NK-92 treated with Interleukin-12 subunit alpha and Interleukin-12 subunit beta, amount 100 ng/mL, for 24 hours (cell line): ENCODE results near the gene TRABD2A.
"Not testable (repeated sequence)": the region's sequence is repeated elsewhere in the genome, so short reads cannot be mapped to it uniquely, and the experiment has no call there.

ENCODE experiments used
- DNase-seq: peaks from one replicate; lab custom pipeline; 2025; lab: John Stamatoyannopoulos, UW

Gene TRABD2A, protein sequence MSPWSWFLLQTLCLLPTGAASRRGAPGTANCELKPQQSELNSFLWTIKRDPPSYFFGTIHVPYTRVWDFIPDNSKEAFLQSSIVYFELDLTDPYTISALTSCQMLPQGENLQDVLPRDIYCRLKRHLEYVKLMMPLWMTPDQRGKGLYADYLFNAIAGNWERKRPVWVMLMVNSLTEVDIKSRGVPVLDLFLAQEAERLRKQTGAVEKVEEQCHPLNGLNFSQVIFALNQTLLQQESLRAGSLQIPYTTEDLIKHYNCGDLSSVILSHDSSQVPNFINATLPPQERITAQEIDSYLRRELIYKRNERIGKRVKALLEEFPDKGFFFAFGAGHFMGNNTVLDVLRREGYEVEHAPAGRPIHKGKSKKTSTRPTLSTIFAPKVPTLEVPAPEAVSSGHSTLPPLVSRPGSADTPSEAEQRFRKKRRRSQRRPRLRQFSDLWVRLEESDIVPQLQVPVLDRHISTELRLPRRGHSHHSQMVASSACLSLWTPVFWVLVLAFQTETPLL

DNA sequence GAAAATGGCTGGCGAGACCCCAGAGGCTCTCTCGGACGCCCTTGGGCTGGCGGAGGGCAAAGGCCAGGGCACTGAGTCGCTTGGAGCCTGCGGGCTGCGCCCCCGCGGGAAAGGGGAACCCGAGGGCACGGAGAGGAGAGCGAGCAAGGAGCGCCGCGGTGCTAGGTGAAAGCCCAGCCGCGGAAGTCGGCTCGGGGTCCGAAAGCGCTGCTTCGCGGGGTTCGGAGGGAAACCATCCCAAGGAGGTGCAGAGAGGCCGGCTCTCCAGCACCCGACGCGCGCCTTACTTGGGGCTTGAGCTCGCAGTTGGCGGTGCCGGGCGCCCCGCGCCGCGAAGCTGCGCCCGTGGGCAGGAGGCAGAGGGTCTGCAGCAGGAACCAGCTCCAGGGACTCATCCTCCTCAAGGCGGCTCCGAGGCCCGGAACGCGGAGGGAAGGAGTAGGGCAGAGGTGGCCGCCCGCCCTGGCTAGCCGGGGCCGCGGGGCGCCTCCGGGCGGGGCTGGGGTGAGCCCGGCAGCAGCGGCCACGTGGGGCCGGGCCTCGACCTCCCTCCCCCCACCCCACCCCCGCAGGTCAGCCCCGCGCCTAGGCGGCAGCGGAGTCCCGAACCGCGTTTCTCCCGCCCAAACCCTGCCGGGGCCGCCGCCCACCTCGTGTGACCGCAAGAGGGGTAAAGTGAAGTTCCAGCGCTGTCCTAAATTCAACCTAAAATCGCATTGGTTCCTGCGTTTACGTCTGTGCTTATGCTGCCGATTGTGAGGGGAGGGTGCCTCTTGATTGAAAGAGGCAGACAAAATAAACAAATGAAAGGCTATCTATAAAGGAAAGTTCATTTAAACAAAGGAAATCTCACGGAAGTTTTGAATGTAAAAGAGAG, at the start of gene TRABD2A:
Gene TRABD2A, minus strand, starts transcription at position 440 of the 877 bp plus-strand sequence. Its CDS starts 45 bp downstream, at position 395.
- DNase-seq = peak; percentile 63

DNA sequence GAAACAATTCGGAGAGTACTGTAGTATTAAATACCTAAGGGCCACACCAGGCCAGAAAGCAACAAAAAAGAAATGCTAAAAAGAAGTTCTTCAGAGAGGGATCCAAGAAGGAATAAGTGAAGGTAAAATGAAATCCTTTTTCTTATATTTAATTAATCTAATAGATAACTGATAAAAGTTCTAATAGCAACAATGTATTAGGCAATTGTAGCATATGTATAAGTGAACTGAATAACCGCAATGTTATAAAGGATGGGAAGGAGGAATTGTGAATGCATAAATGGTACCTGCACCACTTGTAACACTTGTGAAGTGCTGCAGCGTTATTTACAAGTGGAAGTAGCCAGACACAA, 46.4 kb upstream of the TRABD2A start:
- no peak for DNase-seq

DNA sequence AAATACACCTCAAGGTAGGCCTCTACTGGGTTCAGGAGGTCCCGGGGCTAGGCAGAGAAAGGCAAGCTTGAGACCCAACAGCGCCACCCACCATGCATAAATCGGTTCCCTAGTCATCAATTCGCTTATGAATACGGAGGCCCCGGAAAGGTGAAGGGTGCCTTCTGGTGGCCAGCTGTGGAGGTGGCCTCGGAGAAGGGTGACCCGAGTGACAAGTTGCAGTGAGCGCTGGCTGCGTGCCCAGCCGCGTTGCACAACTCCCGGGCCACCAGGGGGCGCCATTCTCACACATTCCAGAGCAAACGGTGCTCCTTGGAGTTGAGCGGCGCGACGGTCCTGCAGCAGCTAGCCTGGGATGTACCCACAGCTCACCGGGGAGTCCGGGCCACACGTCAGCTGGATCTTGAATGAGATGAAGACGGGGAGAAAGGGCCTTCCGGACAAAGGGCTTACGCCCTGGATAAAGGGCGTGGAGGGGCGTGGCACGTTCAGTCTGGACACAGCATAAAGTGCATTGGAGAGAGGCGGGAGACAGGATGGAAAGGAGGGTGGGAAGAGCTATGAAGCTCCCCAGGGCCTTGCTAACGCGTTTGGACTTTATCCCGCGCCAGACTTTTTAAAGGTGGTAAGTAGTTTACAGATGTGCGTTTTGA, 45.0 kb upstream of the TRABD2A start:
- DNase-seq = peak; percentile 96

- no peak for DNase-seq
These were observed 44.4 kb upstream of the TRABD2A start for GRCh38 chr2:84925336-84925723.

- DNase-seq = no peak
These were observed 43.6 kb upstream of the TRABD2A start for GRCh38 chr2:84924173-84925106.

GRCh38 chr2:84923009-84923408, 42.1 kb upstream of the TRABD2A start:
- no peak for DNase-seq

GRCh38 chr2:84919885-84920580, 39.1 kb upstream of the TRABD2A start:
- DNase-seq = no peak

- no peak for DNase-seq
These were observed 37.5 kb upstream of the TRABD2A start for GRCh38 chr2:84918430-84918829.

- DNase-seq = not testable (repeated sequence)
These were observed 36.9 kb upstream of the TRABD2A start for GRCh38 chr2:84917821-84918220.

GRCh38 chr2:84915675-84916074, 34.8 kb upstream of the TRABD2A start:
- not testable (repeated sequence) for DNase-seq

- DNase-seq = no peak
These were observed 33.5 kb upstream of the TRABD2A start for GRCh38 chr2:84914334-84914733.

DNA sequence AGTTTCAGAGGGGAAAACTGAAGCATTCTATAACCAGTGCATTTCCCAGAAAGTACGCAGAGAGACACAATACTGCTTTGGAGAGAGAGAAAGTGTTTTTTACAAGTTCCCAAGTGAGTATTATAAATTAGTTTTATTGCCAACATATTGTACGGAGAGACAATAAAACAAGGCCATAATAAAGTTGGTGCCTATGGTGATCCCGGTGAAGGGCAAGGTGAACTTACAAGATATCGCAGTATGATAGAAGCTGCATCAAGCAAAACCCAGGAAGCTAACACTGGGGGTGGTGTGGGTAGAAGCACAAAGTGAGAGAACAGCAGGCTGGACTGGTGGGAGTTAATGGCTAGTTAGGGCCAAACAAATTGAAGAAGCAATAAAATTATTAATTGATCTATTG, 32.1 kb upstream of the TRABD2A start:
- DNase-seq = no peak

DNA sequence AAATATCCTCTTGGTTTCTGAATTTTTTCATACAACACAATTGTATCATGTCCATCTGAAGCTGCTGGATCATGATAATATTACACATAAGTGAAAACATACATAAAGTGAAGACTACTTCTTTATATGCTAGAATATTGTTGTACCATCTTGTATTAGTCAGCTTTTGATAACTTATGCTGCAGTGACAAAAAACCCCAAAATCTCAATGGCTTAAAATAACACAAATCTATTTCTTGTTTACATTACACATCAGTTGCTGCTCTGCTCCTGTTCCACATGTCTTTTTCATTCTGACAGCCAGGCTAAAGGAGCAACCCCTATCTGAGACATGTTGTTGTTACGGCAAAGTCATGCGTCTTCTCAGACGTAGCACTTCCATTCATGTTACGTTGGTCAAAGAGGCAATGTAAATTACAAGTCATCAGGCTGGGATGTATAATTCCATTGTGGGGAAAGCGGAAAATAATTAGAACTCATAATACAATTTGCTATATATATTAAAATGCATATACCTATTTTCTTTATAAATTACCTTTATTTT, 30.3 kb upstream of the TRABD2A start:
- DNase-seq = no peak

DNA sequence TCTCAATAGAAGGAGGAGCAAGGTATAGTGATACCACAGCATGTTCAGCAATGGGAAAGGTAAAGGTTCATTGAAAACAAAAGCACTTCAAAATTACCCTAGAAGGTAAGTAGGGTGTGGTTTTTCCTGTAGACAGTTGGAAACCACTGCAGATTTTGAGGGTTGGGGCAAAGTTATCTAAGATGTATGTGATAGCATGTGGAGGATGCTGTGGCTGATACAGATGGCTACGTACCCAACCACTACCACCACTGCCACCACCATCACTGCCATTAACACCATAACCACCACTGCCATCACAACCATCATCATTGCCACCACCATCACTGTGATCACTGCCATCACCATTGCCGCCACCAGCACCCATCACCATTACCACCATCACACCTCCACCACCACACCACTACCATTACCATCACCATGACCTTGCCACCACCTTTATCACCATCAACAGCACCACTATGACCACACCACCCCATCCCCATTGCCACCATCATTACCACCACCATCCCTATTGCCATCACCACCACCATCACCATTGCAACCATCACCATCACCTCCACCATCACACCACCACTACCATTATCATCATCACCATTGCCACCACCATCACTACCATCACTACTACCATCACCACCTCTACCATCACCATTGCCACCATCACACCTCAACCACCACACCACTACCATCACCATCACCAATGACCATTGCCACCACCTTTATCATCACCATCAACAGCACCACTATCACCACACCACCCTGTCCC, 28.2 kb upstream of the TRABD2A start:
- DNase-seq = no peak

- peak; percentile 19 for DNase-seq
These were observed 26.2 kb upstream of the TRABD2A start for GRCh38 chr2:84906900-84907714.

- peak; percentile 55 for DNase-seq
These were observed 25.4 kb upstream of the TRABD2A start for GRCh38 chr2:84906108-84906899.

DNA sequence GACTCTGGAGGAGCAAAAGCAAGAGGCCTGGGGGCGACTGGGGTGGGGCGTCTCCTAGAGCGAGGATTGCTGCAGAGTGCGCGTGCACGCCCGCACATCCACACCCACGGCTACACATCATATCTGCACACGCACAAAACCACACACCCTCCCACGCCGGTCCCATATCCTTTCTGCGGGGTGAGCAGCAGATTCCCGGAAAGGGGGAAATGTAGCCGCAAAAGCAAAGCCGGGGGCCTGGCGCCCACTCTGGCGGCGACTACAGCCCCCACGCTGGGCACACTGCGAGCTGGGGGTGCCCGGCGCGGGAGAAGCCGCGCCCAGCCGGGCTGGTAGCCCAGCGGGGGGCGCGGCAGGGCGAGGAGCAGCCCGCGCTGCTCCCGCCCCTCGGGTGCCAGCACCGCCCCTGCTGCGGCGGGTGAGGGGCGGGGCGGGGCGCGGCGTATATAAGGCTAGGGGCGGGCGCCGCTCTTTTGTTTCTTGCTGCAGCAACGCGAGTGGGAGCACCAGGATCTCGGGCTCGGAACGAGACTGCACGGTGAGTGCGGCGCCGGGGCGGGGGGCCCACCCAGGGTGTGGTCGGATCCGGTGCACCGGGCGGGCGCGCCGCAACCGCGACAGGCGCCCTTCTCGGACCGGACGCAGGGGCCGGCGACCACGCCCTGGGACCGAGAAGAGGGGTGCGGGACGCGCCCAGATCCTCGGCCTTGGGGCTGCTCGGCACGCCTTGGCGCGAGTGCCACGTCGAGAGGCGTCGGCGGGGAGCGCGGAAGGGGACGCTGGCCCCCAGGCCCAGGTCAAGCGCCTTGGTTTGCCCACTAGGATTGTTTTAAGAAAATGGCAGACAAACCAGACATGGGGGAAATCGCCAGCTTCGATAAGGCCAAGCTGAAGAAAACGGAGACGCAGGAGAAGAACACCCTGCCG, 24.6 kb upstream of the TRABD2A start, which contains the start of gene TMSB10:
Gene TMSB10, plus strand, starts transcription at position 476 of the 927 bp plus-strand sequence.
- peak; percentile 70 for DNase-seq
